Lung microvascular endothelial cell (primary cell): ENCODE measurements around the gene ATG4D. TPM values are rescaled to one million over a fixed set of nuclear protein-coding genes. Genes with fewer than 3 reads are reported as not detected.
A peak's percentile ranks its signal among the peaks of the same experiment; 100 is the strongest.
"Not testable (repeated sequence)": the region's sequence is repeated elsewhere in the genome, so short reads cannot be mapped to it uniquely, and the experiment has no call there.

Experiments
- DNase-seq, 2 donors: peaks; one replicate each; pipeline versions ENCODE4 v3.0.0 to v3.0.0-alpha.2; 2010; ENCODE audit warnings: low read depth in 2 of 2
- total RNA-seq: library from RNA; depleted of rRNA; stranded (reverse); fragments of >200 nt; gene quantifications from 2 replicates; pipeline ENCODE4 v1.2.1, GENCODE V29; 2014

Gene ATG4D
- total RNA-seq, 1 donor from 2014 or later, result 5.0 TPM

- DNase-seq, result not testable (repeated sequence)
Observed at GRCh38 chr19:10551006-10551405, 7.3 kb downstream of the ATG4D start.

DNA sequence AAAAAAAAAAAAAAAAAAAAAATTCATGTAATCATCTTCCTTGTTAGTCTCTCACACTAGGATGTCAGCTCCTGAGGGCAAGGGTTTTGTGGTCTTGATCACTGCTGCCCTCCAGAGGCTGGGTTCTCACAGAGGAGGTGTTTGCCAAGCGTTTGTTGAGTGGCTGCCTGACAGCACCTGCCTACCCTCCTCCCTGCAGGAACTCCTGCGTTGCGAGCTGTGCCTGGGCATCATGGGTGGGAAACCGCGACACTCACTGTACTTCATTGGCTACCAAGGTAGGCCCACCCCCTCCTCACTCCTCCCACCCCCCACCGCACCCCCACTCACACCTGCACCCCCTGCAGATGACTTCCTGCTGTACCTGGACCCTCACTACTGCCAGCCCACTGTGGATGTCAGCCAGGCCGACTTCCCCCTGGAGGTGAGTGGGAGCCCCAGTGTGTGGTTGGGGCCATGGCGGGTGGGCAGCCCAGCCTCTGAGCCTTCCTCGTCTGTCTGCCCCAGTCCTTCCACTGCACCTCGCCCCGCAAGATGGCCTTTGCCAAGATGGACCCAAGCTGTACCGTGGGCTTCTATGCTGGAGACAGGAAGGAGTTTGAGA, 8.1 kb downstream of the ATG4D start:
- DNase-seq, result peak in 1 of 2 donors; percentile 42

GRCh38 chr19:10552510-10553053, 8.9 kb downstream of the ATG4D start:
- no peak for DNase-seq

GRCh38 chr19:10553087-10553667, 9.5 kb downstream of the ATG4D start:
- DNase-seq, result no peak

DNA sequence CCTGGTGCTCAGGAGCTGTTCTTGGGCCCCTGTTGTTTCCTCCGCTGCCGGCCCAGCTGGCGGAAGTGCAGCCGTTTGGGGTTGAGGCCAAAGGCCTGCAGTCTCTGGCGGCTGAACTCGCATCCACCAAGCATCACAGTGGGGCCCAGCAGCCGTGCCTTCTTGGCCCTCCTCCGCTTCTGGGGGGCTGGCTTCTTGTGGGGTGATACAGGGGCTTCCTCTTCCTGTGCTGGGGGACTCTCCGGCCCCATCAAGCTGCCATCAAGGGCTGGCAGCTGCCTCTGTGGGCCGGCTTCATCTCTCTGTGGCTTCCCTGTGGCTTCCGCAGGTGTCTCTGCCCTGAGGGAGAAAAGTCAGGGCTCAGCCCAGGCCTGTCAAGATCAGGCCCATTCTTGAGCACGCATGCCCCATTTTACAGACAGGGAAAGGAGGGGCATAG, 10.3 kb downstream of the ATG4D start:
- no peak for DNase-seq

DNA sequence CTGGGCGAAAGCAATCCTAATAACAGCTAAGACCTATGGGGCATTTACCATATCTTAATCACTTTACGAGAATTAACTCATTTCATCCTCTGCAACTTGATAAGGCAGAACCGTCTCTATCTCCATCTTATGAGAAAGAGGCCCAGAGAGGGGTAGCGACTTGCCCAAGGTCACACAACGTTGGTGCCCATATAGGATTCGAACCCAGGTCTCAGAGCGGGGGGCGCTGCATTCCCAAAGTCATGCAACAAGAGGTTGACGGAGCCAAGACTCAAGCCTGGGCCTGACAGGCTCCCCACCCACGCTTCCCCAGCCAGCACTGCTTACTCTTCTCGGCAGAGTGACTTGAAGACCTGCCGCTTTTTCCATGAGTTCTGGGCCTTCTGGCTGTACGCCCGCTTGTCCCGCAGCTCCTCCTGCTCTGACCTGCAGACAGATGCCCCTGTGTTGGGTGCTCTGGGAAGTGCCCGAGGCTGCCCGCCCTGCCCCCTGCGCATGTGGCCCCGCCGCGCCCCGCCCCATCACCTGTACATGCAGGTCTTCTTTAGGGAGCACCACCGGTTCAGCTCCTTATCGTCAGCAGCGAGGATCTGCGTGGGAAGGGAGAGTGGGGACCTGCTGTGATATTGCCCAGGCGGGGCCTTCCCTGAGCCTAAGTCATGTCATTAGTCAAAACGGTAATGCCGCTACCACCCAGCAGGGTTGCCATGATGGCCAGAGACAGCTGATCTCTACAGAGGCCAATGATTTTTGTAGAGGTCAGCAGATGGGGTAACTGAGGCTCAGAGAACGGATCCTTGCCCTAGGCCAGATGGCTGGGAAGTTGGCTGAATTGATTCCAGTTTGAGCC, 11.3 kb downstream of the ATG4D start:
- no peak for DNase-seq

- DNase-seq, result no peak
Observed at GRCh38 chr19:10555610-10555973, 11.9 kb downstream of the ATG4D start.

- no peak for DNase-seq
Observed at GRCh38 chr19:10557603-10558197, 14.0 kb downstream of the ATG4D start.

- no peak for DNase-seq
Observed at GRCh38 chr19:10560154-10560553, 16.4 kb downstream of the ATG4D start.

DNA sequence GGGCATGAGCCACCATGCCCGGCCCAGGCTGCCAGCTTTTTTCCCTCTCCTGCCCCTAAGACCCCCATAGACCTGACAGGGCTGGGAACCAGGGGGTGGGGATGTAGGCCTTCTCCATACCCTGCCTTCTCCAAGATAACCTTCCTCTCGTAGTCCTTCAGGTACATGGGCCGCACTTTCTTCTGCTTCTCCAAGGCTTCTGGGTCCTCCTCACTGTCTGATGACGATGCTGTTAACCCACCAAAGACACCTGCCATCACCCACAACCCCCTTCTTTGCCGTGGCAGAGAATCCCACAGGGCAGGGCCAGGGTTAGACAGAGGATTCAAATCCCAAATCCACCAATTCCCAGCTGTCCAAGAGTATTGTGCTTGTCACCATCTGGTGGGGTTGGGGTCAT, 18.9 kb downstream of the ATG4D start:
- DNase-seq, result no peak

GRCh38 chr19:10565028-10565566, 21.4 kb downstream of the ATG4D start:
- peak in 1 of 2 donors; percentile 46 for DNase-seq

DNA sequence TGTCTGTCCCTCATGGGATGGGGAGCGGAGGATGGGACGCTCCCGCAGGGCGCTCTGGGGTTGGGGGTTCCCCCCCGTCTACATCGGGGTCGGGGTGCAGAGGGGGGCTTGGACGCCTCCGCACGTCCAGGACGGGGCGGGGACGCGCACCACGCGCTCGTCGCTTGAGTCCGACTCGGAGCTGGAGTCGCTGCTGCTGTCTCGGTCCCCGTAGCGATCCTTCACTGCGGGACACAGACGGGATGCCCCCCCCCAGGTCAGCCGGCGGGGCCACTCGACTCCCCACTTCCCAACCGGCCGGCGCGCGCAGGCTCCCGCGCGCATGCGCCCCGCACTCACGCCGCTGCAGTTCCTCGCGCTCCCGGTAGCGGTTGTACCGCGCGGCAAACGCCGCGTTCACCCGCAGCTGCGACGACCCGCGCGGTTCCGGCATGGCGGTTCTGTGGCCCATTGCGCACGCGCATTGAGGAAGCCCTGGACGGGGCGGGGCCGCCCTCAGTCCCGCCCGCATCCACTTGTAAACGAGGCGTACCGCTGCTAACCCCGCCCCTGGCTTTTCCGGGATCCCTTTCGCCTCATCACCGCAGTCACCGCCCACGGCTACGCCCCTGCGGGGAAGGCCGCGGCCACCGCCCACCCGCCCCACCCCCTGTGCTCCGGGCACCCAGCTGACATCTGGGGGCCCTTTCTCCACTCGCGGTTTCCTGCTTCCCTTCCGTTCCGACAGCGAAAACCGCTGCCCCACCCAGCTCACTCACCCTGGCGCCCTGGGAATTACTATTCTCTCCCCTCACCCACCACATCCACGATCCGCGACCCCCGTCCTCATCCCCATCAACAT, 22.1 kb downstream of the ATG4D start, which contains the start of gene KRI1:
Gene KRI1 (minus strand): TSS at position 444 of the 841 bp plus-strand sequence. CDS start 11 bp downstream, at position 433.
- peak; percentile 97 to 98 for DNase-seq

- no peak for DNase-seq
Observed at GRCh38 chr19:10566408-10566657, 22.6 kb downstream of the ATG4D start.

DNA sequence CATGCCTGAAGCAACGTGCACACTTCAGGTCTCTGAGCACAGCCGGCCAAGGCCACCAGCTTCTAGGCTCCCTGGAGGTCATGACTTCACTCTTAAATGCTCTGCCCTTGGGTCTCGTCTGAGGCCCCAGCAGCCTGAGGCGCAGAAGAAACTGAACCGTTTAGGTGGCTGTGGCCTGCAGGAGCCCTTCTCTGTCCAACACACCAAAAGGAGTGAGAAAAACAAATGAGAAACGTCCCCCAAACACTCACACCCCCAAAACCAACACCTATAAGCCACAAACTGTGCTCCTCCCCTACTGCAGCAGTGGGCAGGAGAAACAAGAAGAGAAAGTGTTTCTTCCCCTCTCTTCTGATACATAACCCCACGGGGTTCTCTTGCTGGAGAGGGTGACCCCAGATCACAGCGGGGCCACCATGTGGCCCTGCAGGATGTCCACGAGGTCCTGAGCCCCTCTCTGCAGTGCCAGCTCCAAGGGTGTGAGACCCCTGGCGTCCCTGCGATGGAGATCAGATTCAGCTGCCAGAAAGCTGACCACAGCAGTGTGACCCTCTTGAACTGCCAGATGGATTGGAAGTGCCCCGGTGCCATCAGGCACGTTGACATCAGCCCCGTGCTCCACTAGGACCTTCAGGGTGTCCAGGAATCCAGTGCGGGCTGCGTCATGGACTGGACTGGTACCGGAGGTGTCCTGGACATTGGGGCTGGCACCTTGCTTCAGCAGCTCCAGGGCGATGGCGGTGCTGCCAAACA, 23.1 kb downstream of the ATG4D start:
- DNase-seq, result no peak

DNA sequence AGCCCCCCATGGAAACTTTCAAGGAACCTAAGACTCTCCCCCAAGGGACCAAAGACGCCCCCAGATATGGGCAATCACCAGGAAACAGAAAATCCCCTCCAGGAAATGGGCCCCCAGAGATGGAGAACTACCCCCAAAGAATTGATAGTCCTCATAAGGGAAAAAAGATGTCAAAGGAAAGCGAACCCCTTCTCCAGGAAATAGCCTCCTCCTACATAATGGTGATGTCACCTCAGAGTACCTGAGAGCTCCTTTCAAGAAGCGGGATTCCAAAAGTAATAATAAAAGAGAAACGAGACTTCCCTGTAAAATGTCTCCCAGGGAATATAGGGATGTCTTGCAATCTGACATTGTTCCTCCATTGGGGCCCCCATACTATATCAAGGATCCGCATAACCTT, 24.0 kb downstream of the ATG4D start:
- no peak for DNase-seq

- peak in 1 of 2 donors; percentile 32 for DNase-seq
Observed at GRCh38 chr19:10568062-10568825, 24.5 kb downstream of the ATG4D start.

GRCh38 chr19:10568826-10569651, 25.3 kb downstream of the ATG4D start, which contains the start of gene CDKN2D:
Gene CDKN2D, minus strand, starts transcription at chr19:10568979. Its CDS starts 326 bp downstream, at chr19:10568653.
- DNase-seq, result peak; percentile 100

DNA sequence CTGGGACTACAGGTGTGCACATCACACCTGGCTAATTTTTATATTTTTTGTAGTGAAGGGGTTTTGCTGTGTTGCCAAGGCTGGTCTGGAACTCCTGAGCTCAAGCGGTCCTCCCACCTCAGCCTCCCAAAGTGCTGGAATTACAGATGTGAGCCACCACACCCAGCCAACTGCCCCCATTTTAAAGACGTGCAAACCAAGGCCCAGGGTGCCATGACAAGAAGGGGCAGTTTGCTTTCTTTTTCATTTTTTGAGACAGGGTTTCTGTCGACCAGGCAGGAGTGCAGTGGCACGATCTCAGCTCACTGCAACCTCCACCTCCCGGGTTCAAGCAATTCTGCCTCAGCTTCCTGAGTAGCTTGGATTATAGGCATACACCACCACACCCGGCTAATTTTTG, 30.1 kb downstream of the ATG4D start:
- not testable (repeated sequence) for DNase-seq
